Gastroesophageal sphincter (tissue), 4 donors: ENCODE results near the gene RBM48. TPM values are rescaled to one million over a fixed set of nuclear protein-coding genes. Genes with fewer than 3 reads are reported as not detected.

Experiments used
- ATAC-seq: fragments of 150-250 bp; one replicate; pipeline ENCODE4 v1.9.1; 2016; ENCODE audit warnings: mild to moderate bottlenecking, moderate library complexity
- H3K27ac ChIP-seq, 4 donors: fragments of 200-600 bp; sonication (generic) in 3 of 4; 1 replicate in 3 of 4; 2 replicates in 1 of 4; pipeline ENCODE4 v1.5.1; 2016 to 2019
- H3K27me3 ChIP-seq: fragments of 200-600 bp; sonication (generic); one replicate; pipeline ENCODE4 v1.5.1; 2019
- H3K36me3 ChIP-seq, 2 donors: fragments of 200-600 bp; sonication (generic); one replicate each; pipeline ENCODE4 v1.5.1; 2019; ENCODE audit warnings: control low read depth in 1 of 2
- H3K4me1 ChIP-seq, 3 donors: fragments of 200-600 bp; sonication (generic); 1 replicate in 2 of 3; 2 replicates in 1 of 3; pipeline ENCODE4 v1.5.1; 2016 to 2019; ENCODE audit warnings: control low read depth in 2 of 3
- H3K4me3 ChIP-seq, 2 donors: fragments of 200-600 bp; sonication (generic); one replicate each; pipeline ENCODE4 v1.5.1; 2019; ENCODE audit warnings: mild to moderate bottlenecking in 1 of 2, moderate library complexity in 1 of 2
- H3K9me3 ChIP-seq, 3 donors: fragments of 200-600 bp; sonication (generic); one replicate each; pipeline ENCODE4 v1.5.1; 2017 to 2019; ENCODE audit warnings: control low read depth in 2 of 3
- CTCF ChIP-seq, 4 experiments: fragments of 200-600 bp in 2 of 4; fragments of 450-650 bp in 2 of 4; sonication (generic) in 1 of 4; IDR thresholded peaks; one replicate each; pipeline ENCODE4 v1.5.1; 2017 to 2019; ENCODE audit warnings: antibody characterized with exemption in 4 of 4, mild to moderate bottlenecking in 2 of 4, moderate library complexity in 2 of 4
- EP300 ChIP-seq: sonication (generic); formaldehyde crosslinking; IDR thresholded peaks from one replicate; pipeline ENCODE4 v1.6.1; 2017; ENCODE audit warnings: antibody characterized with exemption, mild to moderate bottlenecking
- POLR2A ChIP-seq, 2 donors: fragments of 450-650 bp; IDR thresholded peaks; one replicate each; pipeline ENCODE4 v1.6.1; 2017; ENCODE audit warnings: antibody characterized with exemption in 2 of 2, mild to moderate bottlenecking in 2 of 2, moderate library complexity in 1 of 2
- POLR2AphosphoS5 ChIP-seq: sonication (generic); formaldehyde crosslinking; IDR thresholded peaks from one replicate; pipeline ENCODE4 v1.6.1; 2017; ENCODE audit warnings: antibody characterized with exemption
- WGBS, 2 donors: methylation state at CpG; one replicate each; pipeline ENCODE4 v1.1.5; 2018; ENCODE audit warnings: low coverage in 1 of 2; 5-methylcytosine and 5-hydroxymethylcytosine counted together
- total RNA-seq, 4 donors: library from RNA; depleted of rRNA; stranded (reverse); fragments of >200 nt; gene quantifications; one replicate each; pipeline ENCODE4 v1.1.0, GENCODE V29; 2016

RBM48 gene
- total RNA-seq, 4 donors from 2014 or later: 6.6 to 19.6 (median 10.8) TPM

- peaks cover 12 to 92% of the 10 kb centered on the region in 2 donors for H3K36me3 ChIP-seq
- no peak for TF ChIP-seq POLR2A (IDR thresholded peaks at IDR 0.05)
- no peak for TF ChIP-seq CTCF (IDR thresholded peaks at IDR 0.05)
- no peak for TF ChIP-seq EP300
- TF ChIP-seq POLR2AphosphoS5: no peak
Observed at GRCh38 chr7:92487804-92488203, 40.8 kb upstream of the RBM48 start.

GRCh38 chr7:92489634-92490033 lies 39.0 kb upstream of the RBM48 start:
- no peak overlapping the region for H3K27ac ChIP-seq
- no peaks in the 10 kb centered on the region for H3K4me1 ChIP-seq
- TF ChIP-seq POLR2A (IDR thresholded peaks at IDR 0.05) (no peak), POLR2AphosphoS5 (no peak), CTCF (IDR thresholded peaks at IDR 0.05) (no peak), EP300 (no peak)
- H3K9me3 ChIP-seq: no peaks in the 10 kb centered on the region
- H3K4me3 ChIP-seq: no peak overlapping the region
- WGBS, 2 donors: 75 to 92% methylated on average over 1 of the region's 1 CpG
- peaks cover 12 to 100% of the 10 kb centered on the region in 2 donors for H3K36me3 ChIP-seq
- ATAC-seq: no peak
- H3K27me3 ChIP-seq: no peaks in the 10 kb centered on the region

More at GRCh38 chr7:92487804-92488203, 40.8 kb upstream of the RBM48 start:
- H3K4me3 ChIP-seq: no peak overlapping the region
- H3K27me3 ChIP-seq: no peaks in the 10 kb centered on the region
- no peak overlapping the region for H3K27ac ChIP-seq
- H3K4me1 ChIP-seq: no peaks in the 10 kb centered on the region
- no peaks in the 10 kb centered on the region for H3K9me3 ChIP-seq
- no peak for ATAC-seq

GRCh38 chr7:92496876-92497275 lies 31.7 kb upstream of the RBM48 start:
- 80 to 81% methylated on average over 2 of the region's 2 CpGs for WGBS, 2 donors
- Histone ChIP-seq H3K27ac (no peak overlapping the region), H3K36me3 (peaks cover 2 to 98% of the 10 kb centered on the region in 2 donors), H3K9me3 (no peaks in the 10 kb centered on the region), H3K4me1 (no peaks in the 10 kb centered on the region), H3K4me3 (no peak overlapping the region), H3K27me3 (no peaks in the 10 kb centered on the region)
- no peak for TF ChIP-seq CTCF (IDR thresholded peaks at IDR 0.05)
- no peak for ATAC-seq

GRCh38 chr7:92498557-92498956 lies 30.0 kb upstream of the RBM48 start:
- TF ChIP-seq EP300: no peak
- no peak for TF ChIP-seq CTCF (IDR thresholded peaks at IDR 0.05)
- no peak for TF ChIP-seq POLR2A (IDR thresholded peaks at IDR 0.05)
- TF ChIP-seq POLR2AphosphoS5: no peak
- no peaks in the 10 kb centered on the region for H3K27me3 ChIP-seq
- H3K4me1 ChIP-seq: no peaks in the 10 kb centered on the region
- no peak overlapping the region for H3K4me3 ChIP-seq
- WGBS, 2 donors: 94 to 100% methylated on average over 2 of the region's 2 CpGs
- H3K9me3 ChIP-seq: no peaks in the 10 kb centered on the region
- H3K36me3 ChIP-seq: peaks cover 0 to 98% of the 10 kb centered on the region in 2 donors
- no peak overlapping the region for H3K27ac ChIP-seq
- ATAC-seq: no peak

GRCh38 chr7:92503767-92504166 lies 24.8 kb upstream of the RBM48 start:
- no peaks in the 10 kb centered on the region for H3K4me1 ChIP-seq
- H3K27ac ChIP-seq: no peak overlapping the region
- no peaks in the 10 kb centered on the region for H3K9me3 ChIP-seq
- H3K27me3 ChIP-seq: no peaks in the 10 kb centered on the region
- peaks cover 3 to 100% of the 10 kb centered on the region in 2 donors for H3K36me3 ChIP-seq
- ATAC-seq: no peak
- no peak overlapping the region for H3K4me3 ChIP-seq
- WGBS, 2 donors: 83 to 86% methylated on average over 1 to 2 of the region's 2 CpGs
- TF ChIP-seq EP300 (no peak), CTCF (IDR thresholded peaks at IDR 0.05) (no peak), POLR2A (IDR thresholded peaks at IDR 0.05) (no peak), POLR2AphosphoS5 (no peak)
